Activated CD8-positive, alpha-beta memory T cell treated with anti-CD3 and anti-CD28 coated beads, Interleukin-2, amount 50 U/mL, for 24 hours (primary cell): ENCODE measurements around the gene ZDHHC19.
"Not testable (repeated sequence)": the region's sequence is repeated elsewhere in the genome, so short reads cannot be mapped to it uniquely, and the experiment has no call there.

Source experiments
- DNase-seq: peaks from one replicate; pipeline ENCODE4 v3.0.0-alpha.2; 2020; ENCODE audit errors: extremely low read depth

The ZDHHC19 gene

DNA sequence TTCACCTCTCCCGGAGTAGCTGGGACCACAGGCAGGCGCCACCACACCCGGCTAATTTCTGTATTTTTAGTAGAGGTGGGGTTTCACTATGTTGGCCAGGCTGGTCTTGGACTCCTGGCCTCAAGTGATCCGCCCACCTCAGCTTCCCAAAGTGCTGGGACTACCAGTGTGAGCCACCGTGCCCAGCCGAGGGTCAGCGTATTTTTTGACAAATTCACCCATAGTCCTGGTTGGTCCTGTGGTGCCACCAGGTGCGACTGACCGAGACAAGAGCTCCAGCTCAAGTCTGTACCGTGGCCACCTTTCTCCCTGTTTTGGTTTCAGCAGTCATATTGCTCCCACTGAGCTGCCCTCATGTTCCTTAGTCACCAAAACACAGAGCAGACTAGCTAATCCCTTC lies 13.9 kb upstream of the ZDHHC19 start:
- DNase-seq = no peak

DNA sequence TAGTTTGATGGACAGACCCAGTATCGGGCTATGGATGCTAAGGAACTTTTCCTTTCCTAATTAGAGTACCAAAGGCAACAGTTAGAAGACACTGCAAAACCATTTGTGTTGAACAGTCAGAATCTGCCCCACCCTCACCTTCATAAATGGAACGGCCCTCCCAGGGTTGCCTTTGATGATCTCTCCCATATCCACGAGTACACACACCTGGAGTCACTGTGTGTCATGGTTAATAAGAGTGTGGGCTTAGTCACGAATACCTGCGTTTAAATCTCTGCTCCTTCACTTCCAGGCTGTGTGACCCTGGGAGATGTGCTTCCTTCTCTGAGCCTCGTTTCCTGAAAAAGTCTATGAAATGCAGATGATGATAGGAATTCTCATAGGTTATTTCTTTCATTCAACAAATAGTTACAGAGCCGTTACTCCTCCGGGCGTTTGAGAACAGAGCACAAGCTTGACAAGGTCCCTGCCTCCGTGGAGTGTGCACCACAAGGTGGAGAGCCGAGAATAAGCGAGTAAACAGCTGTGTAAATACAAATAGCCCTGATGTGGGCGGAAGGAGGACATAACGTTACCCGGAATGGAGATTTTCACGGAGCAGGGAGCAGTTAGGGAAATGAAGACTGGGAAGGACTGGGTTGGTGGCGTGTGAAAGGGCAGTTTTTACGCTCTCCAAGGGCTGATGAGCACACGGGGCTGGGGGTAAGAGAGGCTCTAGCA lies 11.8 kb upstream of the ZDHHC19 start:
- DNase-seq = no peak

GRCh38 chr3:196220991-196221390 lies 9.8 kb upstream of the ZDHHC19 start:
- no peak for DNase-seq

- DNase-seq = no peak
Measured at GRCh38 chr3:196220587-196220986, 9.4 kb upstream of the ZDHHC19 start.

DNA sequence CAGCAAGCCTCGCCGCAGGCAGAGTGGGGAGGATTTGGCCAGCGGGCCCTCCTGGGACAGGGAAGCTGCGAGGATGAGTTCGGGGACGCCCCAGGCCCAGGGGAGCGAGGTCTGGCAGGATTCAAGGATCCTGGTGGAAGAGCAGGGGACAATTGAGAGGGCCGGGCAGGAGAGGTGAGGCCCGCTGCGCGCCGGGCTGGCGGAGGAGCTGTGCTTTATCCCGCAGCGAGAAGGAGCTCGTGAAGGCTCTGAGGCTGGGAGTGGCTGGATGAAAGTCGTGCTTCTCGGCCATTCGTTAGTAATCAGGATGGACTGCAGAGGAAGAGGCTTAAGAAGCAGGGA lies 8.7 kb upstream of the ZDHHC19 start:
- no peak for DNase-seq

- DNase-seq = peak; percentile 9
Measured at GRCh38 chr3:196219194-196219969, 8.2 kb upstream of the ZDHHC19 start.

GRCh38 chr3:196218155-196218712 lies 7.0 kb upstream of the ZDHHC19 start:
- no peak for DNase-seq

- no peak for DNase-seq
Measured at GRCh38 chr3:196217307-196218154, 6.3 kb upstream of the ZDHHC19 start.

DNA sequence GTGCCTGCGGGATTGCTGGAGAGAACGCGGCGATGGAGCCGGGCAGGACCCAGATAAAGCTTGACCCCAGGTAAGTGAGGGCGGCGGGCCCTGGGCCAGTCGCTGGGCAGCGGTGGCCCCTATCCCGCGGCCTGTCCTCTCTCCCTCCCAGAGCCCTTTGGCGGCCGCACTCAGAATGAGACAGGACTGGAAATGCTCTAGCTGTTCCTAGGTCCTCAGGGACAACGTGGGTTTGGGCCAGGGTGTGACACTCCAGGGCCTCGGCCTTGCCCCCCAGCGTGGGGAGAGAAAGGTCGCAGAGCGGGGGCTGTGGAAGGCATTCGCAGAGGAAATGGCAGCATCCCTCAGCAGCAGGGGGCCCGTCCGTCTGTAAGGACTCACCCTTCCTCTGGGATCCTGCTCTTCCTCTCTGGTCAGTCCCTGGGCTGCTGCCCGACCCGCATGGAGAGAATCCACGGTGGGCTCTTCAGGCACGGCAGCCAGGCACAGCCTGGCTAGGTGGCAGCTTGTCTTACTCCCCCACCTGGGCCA lies 5.5 kb upstream of the ZDHHC19 start:
- DNase-seq = no peak

GRCh38 chr3:196216089-196216564 lies 4.9 kb upstream of the ZDHHC19 start, which contains the start of gene SLC51A:
Gene SLC51A (plus strand): TSS chr3:196216534. CDS start chr3:196216713, 179 bp downstream.
- DNase-seq = no peak

DNA sequence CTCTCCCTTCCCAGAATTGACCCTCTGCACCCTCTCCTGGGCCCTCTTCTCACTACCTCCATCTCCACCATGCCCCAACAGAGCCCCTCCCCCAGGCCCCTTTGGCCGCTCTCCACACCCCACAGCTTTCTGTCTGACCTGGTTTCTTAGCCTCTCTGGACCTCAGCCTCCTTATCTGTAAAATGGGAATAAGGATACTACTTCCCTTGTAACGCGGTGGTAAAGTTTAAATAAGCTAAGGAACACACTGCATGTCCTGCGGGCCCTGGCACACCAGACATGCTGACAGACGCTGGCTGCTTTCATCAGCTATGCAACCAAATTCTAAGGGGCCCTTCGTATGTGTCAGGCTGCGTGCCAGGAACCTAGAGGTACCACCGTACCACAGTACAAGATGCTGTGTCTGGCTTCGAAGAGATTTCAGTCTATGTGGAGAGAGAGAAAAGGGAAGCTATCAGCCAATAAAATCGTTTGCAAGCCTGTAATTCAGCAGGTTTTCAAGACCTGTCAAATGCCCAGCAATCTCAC lies 4.4 kb upstream of the ZDHHC19 start:
- DNase-seq = no peak

DNA sequence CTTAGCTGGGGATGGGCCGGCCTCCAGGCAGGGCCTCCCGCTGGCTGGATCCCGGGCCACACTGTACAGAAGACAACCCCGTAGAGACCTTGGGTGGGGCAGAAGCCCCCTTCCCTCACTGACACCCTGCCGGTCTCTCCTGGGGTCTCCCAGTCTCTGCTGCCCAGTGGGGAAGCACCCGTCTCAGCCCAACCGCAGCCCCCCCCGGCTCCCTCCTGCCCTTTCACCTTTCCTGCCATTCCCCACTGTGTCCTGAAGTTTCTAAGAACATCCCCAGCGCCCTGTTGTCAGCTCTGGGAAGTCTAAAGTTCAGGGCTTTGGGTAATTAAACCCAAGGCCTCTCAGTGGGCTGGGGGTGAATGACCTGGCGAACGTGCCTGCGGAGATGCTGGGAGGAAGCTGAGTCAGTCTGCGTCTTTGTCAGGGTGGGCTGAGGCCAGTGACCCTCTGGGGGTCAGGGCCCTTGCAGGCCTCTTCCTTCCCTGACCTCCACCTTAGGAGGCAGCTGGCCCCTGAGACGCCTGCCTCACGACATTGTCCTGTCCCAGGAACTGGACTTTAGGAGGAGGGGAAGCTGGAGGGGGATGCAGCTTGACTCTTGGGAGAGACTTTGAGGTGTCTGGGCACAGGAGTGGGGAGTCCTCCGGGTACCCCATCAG lies 3.7 kb upstream of the ZDHHC19 start:
- no peak for DNase-seq

DNA sequence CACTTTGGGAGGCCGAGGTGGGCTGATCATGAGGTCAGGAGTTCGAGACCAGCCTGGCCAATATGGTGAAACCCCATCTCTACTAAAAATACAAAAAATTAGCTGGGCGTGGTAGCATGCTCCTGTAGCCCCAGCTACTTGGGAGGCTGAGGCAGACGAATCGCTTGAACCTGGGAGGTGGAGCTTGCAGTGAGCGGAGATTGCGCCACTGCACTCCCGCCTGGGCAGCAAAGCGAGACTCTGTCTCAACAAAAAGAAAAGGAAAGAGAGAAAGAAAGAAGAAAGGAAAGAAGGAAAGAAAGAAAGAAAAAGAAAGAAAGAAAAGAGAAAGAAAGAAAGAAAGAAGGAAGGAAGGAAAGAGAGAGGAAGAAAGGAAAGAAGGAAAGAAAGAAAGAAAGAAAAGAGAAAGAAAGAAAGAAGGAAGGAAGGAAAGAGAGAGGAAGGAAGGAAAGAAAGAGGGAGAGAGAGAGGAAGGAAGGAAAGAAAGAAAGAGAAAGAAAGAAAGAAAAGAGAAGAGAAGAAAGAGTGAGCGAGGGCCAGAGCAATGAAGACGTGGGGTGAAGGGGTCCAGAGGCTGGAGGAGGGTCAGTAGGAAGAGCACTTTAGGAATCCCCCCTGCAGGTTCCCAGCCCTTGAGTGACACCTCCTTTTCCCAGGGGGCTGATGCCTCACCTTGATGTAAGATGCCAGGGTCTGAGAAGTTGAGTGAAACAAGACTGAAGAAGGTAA lies 1.1 kb downstream of the ZDHHC19 start:
- DNase-seq = not testable (repeated sequence)

GRCh38 chr3:196208942-196209695 lies 2.1 kb downstream of the ZDHHC19 start:
- no peak for DNase-seq

GRCh38 chr3:196207833-196208607 lies 3.2 kb downstream of the ZDHHC19 start:
- no peak for DNase-seq

GRCh38 chr3:196207159-196207832 lies 3.9 kb downstream of the ZDHHC19 start:
- no peak for DNase-seq

- DNase-seq = not testable (repeated sequence)
Measured at GRCh38 chr3:196205442-196206205, 5.6 kb downstream of the ZDHHC19 start.
